ENCODE results near the gene NRXN2.
"Not testable (repeated sequence)": the region's sequence is repeated elsewhere in the genome, so short reads cannot be mapped to it uniquely, and the experiment has no call there.

The NRXN2 gene

DNA sequence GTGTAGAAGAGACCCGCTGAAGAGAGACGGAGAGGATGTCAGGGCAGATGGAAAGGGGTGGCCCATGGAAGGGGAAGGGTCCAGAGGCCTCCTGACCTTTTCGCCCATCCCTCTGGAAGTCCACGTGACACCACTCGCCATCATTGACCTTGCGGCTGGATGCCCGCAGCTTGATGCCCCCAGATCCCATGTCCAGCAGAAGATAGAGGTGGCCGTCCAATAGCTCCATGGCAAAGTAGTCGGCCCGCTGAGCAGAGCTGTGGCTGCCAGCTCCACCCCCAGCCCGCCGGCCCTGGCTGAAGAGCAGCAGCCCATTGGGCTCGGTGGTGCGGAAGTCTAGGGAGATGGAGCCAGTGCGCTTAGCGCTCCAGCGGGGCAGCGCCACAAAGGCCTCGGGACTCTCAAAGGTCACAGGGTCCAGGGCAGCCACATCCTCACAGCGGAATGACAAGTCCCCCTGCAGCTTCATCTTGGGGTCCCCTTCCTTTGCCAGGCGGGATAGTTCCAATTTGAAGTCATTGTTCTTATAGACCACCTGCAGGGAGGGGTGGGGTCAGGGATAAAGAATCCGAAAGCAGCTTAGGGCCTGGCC, 55.7 kb downstream of the NRXN2 start:
- FAIRE-seq, result no peak

DNA sequence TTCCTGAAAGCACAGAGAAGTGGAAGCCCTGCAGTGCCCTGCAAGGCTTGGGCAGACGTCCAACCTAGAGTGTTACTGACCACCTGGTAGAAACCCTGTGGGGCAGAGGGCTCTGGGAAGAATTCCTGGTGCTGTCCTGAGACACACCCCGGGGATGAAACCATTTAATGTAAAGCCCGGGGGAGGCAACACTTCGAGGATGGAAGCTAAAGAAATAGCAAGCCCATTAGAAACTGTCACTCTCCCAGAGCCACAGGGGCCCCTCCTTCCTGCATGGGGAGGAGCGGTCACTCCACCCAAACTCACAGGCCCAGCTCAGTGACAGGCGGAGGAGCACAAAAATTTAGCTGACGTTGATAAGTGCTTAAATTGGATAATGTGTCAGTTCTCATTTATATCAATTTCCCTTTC, 57.6 kb downstream of the NRXN2 start:
- FAIRE-seq, result no peak

DNA sequence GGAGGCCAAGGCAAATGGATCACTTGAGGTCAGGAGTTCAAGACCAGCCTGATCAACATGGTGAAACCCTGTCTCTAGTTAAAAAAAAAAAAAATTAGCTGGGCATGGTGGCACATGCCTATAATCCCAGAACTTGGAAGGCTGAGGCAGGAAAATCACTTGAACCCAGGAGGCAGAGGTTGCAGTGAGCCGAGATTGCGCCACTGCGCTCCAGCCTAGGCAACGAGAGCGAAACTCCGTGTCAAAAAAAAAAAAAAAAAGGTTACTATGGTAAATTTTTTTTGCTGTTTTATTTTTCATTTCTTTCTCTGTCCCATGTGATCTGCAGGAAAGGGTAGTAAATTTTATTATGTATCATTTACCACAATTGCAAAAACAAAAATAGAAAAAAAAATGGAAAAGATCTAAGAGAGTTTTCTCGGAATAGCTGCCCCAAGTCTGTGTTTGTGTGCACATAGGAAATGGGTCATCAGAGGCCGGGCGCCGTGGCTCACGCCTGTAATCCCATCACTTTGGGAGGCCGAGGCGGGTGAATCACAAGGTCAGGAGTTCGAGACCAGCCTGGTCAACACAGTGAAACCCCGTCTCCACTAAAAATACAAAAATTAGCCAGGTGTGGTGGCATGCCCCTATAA, 58.6 kb downstream of the NRXN2 start:
- not testable (repeated sequence) for FAIRE-seq

DNA sequence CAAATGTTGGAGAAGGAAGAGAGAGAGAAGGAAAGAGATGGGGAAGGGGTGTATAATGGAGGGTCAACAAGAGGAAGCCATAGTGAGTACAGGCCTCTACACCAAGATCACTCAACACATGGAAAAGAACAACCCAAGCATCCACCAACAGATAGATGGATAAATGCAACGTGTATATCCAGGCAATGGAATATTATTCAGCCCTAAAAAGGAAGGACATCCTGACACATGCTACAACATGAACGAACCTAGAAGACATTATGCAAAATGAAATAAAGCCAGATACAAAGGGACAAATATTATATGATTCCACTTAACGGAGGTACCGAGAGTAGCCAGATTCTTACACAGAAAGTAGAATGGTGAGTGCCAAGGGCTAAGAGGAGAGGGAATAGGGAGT, 59.3 kb downstream of the NRXN2 start:
- no peak for FAIRE-seq

DNA sequence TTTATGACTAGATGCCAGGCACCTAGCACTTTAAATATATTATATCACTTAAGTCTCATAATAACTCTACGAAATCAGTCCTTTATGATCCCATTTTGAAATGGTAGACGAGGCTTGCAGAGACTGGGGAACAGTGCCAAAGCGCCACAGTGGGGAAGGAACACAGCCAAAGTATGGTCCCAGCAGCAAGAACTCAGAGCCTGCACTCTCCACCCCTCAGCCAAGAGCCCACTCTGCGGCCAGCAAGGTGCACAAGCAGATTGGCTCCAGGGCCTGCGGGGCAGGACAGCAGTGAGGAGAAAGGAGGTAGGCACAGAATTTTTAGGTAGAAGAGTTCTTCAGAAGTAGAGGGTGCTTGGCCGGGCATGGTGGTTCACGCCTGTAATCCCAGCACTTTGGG, 61.4 kb downstream of the NRXN2 start:
- FAIRE-seq, result no peak

DNA sequence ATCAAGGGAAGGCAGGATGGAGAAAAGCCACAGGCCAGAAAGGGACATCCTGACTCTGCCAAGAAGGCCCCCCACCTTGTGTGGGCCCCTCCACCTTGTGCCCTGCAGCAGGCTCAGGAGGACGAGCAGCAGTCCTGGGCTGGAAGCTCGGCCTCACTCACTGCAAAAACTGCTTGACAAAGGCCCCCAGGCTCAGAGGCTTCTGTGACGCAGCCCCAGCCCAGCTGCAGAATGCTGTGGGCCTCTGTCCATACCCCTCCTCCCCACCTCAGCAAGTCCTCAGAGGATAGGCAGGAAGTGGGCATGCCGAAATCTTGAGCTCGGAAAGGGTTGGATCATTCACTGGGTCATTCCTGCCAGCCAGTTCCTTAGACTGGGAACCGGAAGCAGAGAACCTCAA, 61.9 kb downstream of the NRXN2 start:
- no peak for FAIRE-seq

DNA sequence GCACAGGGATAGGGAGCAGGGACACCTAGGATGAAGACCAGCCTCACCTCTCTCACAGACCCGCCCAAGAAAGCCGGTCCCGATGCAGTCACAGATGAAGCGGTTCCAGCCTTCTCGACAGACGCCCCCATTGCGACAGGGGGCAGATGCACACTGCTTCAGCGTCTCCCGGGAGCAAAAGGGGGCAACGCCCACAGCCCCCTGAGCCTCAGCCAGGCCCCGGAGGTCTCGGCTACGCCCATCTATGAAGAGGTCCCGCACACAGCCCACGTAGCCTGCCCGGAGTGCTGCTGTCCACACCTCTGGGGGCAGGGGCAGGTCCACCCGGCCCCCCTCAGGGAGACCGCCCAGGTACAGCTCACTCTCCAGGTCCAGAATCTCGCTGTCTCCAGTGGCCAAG, 62.3 kb downstream of the NRXN2 start:
- FAIRE-seq, result no peak

DNA sequence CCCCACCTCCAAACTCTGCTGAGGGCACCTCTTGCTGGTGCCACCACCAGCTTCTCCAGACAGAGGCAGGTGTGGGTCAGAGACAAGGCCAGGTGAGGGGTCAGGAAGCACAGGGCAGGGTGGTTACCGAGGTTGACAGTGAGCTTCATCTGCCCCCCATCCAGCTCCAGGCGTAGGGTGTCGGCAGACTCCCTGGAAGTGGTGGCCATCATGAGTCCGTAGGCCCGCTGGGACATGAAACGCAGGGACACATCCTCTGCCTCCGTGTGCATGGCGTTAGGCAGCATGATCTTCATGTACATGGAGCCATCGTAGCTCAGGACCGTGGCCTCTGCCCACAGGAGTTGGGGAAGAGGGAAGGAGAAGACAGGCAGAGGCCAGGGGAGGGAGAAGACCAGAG, 62.8 kb downstream of the NRXN2 start:
- FAIRE-seq, result no peak

DNA sequence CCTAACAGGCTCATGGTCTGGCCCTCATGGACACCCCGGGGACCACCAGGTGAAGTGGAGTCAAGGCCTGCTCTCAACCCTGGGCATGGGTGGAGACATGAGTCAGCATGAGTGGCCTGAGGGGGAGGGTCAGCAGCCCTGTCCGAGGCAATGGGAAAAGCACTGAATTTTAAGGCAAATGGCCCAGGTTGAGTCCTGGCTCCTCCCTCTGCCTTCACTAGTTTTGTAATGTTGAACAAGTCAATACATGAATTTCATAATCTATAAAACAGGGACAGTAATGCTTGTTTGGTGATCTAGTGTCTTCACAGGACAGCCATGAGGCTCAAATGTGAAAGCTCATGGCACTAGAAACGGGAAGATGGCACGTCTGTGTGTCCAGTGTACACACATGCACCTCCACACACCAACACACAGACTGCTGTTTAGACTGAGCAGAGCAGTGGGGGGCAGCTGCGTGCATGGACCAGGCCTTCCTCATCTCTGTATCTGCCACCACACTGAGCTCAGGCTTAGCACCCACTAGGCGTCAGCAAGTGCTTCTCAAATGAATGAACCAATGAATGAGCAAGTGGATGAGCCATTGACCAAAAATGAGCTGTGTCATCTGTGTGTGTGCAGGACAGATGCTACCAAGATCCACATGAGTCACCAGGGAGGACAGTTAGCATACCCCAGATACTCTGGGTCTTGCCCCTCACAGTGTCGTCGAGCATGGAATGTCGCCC, 63.4 kb downstream of the NRXN2 start:
- FAIRE-seq, result no peak

DNA sequence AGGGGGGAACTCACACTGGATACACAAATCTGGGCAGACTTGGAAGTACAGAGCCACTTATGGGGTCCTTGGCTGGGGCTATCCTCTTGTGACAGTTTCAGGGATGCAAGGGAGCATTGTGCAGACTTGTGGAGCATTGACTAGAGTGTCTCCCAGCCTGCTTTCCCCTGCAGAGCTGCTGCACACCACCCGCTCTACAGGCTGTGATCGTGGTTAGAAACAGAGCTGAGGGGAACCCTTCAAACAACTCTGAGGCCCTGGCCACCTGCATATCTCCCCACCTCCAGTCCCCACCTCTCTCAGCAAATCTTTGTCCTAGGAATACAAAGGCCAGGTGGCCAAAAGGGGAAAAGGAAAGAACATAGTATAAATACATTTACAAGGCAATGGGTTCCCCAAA, 64.7 kb downstream of the NRXN2 start:
- no peak for FAIRE-seq

DNA sequence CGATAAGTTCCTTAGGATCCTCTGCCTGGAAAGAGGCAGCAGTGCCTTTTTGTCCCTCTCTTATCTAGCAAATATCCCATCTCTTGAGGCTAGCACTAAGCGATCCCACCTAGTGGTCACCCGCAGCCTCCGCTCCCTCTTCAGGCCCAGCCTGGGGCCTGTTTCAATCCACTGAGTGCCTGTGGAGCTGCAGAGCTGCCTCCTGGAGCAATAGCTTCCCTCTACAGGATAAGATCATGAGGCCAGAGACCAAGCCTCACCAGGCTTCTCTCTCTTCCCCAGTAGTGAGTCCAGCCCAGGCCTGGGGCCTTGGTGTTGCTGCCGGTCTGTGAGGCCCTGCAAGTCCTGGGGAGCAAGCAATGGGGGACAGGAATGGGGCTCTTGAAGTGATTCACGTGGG, 66.1 kb downstream of the NRXN2 start:
- no peak for FAIRE-seq

DNA sequence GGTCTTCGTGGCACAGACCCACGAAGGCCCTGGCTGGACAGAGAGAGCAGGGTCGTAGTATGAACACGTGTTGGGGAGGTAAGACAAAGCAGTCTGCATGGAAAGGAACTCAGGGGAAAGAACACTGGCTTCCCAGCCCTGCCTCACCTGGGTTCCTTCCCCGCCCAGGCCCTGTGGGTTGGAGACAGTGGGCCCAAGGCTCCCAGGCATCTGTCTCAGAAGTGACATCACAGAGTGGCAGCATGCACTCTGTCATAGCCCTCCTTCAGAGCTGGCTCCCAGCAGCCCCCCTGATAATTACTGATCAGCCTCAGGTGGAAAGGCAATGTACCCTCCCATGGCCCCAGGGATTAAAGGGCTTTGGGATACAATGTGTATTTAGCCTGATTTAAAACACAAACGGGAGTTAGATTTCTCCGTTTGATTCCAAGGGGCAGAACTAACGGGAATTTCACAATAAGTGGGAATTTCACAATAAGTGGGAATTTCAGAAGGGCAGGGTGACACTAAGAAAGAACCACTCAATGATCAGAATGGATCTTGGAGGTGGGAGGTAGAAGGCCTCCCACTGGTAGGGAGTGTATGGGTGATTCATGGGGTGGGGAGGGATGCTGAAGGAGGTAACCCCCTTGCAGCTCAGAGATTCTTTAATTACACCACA, 66.9 kb downstream of the NRXN2 start:
- no peak for FAIRE-seq

DNA sequence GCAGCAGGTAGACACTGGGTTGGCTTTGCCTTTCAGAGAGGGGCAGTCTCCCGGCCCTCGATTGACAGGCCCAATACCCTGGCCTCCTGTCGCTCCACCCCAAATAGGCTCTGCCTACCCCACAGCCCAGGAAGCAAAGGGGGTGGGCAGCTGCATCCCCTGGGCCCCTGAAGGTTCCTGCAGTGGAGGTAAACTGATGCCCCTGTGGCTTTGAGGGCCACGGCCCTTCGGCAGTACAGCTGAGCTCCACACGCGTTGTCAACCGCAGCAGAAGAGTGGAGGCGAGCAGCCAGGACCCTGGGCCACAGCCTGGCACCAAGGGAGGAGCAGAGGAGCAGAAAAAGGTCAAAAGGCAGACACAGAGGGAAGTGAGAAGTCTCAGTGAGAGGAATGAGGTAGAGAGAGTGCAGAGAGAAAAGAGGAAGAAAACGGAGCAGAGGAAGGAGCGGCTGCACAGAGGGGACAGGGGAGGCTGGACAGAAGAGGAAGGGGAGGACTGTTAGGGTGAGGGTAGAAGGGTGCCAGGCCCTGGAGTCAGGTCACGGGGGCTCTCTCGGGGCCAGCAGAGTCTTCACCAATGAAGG, 67.9 kb downstream of the NRXN2 start:
- FAIRE-seq, result no peak

DNA sequence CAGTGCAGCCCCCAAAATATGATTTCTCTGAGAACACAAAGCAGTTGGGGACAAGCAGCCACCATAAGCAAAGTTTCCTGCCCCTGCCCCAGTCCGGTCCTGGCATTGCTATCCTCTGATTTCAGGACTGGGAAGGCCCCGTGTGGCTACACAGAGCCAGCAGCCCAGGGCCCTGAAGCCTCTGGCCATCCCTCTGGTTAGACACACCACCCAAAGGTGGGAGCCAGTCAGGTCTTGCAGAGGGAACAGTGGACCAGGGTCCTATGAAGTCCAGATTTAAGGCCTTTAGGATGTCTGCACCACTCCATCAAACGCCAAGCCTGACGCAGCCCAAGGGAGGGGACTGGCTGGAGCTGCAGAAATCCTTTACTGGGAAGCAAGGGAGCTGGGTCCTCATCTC, 68.6 kb downstream of the NRXN2 start:
- no peak for FAIRE-seq

DNA sequence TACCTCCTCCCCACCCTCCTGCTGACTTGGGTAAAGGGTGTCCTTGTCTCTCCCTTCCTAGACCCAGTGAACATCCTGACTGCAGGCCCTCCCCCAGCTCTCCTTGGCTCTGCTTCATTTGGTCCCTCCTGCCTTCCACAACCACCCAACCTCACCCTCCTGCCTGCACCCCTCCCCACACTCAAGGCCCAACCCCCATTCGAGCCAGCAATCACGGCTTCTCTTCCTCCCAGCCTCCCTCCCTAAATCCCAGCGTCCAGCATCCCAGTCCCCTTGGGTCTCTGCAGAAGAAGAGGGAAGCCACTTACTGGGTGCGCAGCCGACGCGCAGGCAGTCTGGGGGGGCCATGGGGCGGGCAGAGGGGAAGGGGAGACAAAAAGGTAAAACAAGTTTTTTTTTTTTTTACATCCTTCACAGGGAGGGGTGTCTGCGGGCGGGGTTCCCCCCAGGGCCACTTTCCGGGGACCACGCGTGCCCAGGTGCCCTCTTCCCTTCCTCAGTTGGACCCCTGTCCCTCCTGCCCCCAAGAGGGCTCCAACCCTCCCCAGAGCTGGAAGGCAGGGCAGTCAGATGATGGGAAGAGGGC, 69.5 kb downstream of the NRXN2 start:
- FAIRE-seq, result no peak

DNA sequence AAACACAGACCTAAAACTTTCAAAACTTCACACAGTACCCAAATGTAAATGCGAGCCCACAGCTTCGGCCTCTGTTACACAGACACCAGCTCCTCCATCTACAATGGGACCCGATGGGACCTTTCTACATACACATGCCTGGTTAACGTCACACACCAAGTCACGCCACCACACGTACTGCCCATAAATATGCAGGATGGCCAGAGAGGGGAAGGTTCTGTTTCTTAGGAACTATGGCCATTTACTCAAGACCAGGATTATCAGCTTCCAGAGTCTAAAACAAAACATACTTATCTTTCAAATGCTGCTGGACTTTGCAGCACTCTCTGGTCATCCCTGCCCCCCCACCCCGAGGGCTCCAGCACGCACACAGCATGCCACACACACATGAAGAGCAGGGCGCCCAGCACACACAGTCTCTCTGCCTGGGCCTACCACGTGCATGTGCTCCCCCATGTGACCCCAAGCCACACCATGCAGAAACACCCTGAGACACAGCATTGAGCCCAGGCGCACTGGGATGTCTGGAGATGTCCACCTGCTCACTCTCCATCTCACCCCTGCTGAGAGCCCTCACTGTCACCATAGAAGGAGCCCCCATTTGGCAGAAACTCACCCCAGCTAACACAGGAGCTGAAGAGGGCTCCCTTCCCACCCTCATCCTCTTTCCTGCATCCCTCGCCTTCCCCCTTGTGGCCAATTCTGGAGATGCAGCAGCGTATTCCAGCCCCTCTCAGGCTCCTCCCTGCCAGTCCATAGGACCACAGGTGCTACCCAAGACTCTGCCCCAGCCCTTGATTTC, 70.2 kb downstream of the NRXN2 start:
- no peak for FAIRE-seq

DNA sequence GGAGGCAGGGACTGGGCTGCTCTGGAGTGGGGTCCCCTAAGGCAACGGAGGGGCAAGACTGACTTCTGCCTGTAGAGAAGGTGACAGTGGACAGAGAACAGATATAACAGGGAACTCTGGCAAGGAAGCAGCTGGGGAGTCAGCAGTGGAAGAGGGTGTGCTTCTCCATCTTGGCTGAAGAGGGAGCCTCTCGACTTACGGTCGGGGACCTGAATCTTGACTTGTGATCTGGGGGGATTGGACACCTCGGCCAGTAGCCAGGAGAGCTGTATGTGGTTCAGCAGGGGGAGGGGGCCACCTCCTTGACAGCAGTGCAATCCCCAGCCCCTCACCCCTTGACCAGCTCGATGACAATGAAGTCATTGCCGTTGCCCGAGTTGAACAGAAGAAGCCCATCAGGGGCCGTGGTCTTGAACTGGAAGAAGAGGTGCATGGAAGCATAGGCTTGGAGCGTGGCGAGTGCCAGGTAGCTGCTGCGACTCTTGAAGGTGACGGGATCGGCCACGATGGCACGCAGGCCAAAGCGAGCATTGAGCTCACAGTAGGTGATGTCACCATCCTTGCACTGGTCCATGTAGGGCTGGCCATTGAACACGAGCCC, 72.0 kb downstream of the NRXN2 start:
- no peak for FAIRE-seq

DNA sequence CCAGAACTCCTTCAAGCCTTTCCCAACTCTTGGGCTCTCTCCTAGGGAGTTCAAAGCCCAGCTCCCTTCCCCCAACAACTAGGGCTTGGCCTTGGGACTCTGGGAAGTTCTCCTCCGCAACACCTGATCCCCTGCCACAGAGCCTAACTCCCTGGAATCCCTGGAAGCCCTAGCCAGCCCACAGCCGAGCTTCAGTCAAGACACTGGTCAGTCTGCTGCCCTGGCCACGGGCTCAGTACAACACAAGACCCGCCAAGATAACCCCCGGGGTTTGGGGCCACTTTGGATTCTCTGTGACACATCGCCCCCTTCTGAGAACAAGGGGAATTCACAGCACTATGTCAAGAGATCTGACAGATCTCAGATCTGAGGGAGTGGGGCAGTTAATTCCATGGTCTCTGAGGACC, 73.7 kb downstream of the NRXN2 start:
- no peak for FAIRE-seq

DNA sequence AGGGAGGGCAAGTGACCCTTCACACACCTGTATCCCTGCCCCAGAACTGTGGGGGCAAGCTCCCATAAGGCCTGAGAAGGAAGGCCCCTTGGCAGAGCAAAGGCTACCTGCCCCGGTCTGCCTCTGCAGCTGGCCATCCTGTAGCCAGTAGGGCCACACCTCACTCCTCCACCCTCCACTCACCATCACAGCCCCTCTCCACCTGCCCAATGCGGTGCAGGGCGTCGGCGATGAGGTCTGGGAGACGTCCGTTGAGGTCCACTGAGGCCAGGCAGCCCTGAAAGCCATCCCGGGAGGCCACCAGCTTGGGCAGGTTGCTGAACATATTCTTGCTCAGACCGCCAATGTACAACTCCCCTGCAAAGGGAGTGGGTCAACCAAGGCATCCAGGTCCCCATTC, 74.4 kb downstream of the NRXN2 start:
- no peak for FAIRE-seq

DNA sequence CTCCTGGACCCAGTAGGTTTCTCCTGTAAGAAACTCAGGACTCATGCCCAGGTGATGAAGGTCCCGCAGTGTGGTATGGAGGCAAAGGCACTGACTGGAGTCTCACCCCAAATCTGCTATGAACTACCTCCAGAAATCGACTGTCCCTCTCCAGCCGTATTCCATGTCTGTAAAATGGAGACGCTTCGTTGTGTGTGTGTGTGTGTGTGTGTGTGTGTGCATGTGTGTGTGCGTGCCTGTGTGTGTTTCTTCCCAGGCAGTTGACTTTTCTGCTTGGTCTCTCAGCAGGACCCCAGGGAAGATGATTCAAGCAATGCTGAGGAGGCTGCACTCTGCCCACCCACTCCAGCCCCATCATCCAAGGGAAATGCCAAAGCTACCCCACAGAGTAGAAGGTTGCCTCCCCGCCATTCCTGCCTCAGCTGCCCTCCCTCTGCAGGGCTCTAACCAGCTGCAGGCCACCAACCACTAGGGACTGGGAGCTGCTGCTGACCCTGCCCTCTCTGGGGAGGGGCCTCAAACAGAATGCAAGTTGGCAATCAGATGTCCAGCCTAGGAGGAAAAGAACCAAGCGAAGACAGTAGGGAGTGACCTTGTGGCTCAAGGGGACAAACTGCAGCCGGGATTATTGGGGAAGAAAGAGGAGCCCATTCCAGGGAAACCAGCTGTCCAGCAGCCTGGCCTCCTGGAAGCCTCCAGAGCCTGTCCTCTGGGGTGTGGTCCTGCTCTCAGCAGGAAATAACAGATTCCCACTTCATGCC, 75.8 kb downstream of the NRXN2 start:
- no peak for FAIRE-seq

DNA sequence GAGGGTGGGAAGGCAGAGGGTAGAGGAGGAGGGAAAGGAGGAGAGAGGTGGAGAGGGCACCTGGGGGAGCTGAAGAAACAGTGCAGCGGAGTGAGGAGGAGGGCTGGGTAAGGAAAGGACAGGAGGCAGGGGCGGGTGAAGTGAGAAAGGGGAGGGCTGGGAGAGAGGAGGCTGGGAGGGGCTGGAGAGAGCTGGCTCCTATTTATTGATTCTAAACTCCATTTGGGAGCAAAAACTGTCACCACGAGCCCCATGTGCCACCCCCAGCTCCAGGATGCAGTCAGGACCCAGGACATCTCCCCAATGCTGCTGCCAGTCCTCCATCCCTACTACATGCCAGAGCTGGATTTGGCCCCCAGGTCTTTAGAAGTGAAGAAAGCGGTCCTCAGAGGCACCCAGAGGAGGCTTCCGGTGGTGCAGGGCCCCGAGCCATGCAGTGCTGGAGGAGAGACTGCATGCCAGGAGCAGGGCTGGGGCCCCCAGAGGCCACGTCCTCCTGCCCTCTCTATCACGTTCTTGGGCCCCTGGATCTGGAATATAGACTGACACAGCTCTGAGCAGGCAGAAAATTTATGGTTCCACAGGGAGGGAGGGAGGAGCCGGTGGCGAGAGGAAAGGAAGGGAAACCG, 78.2 kb downstream of the NRXN2 start:
- no peak for FAIRE-seq

Measured in A204.1 (cell line).